HEK293 (cell line): Measurements from ENCODE around the gene LRRC49.

ENCODE experiments used
- CTCF ChIA-PET: fragments of 350-600 bp; formaldehyde crosslinking; extraction: SDS; loops from one replicate; lab custom pipeline; 2021; ENCODE audit warnings: antibody characterized with exemption; lab: Yijun Ruan, JAX
- POLR2A ChIA-PET: fragments of 300-600 bp; formaldehyde crosslinking; extraction: SDS; loops from one replicate; lab custom pipeline; 2020; ENCODE audit warnings: antibody characterized with exemption, inconsistent platforms; lab: Yijun Ruan, JAX
- H3K27ac ChIP-seq: fragments of 200-500 bp; sonication (Bioruptor generic); 2 replicates; pipeline ENCODE4 v1.5.1; 2014; ENCODE audit warnings: low read depth, low read length, control low read depth, inconsistent platforms; ENCODE audit errors: extremely low read depth
- H3K36me3 ChIP-seq, 2 experiments: fragments of 200-500 bp in 1 of 2; sonication (Bioruptor generic) in 1 of 2; 1 replicate in 1 of 2; 2 replicates in 1 of 2; pipeline ENCODE4 v1.5.1; 2014 to 2017; ENCODE audit warnings: inconsistent platforms in 2 of 2, low read length in 2 of 2; ENCODE audit not compliant: control insufficient read depth in 2 of 2, insufficient read depth in 1 of 2
- H3K4me1 ChIP-seq: fragments of 200-500 bp; sonication (Bioruptor generic); 2 replicates; pipeline ENCODE4 v1.5.1; 2014; ENCODE audit warnings: mild to moderate bottlenecking, low read length, inconsistent platforms; ENCODE audit not compliant: control insufficient read depth, insufficient read depth
- H3K4me3 ChIP-seq: 2 replicates; pipeline ENCODE4 v1.5.1; 2011; ENCODE audit warnings: low read depth, mild to moderate bottlenecking, control low read depth, low read length, moderate library complexity
- H3K9me3 ChIP-seq: fragments of 200-500 bp; sonication (Bioruptor generic); 2 replicates; pipeline ENCODE4 v1.5.1; 2014; ENCODE audit warnings: low read depth, low read length, inconsistent platforms; ENCODE audit not compliant: control insufficient read depth, insufficient read depth
- PRDM6 ChIP-seq: fragments of 450-650 bp; formaldehyde crosslinking; IDR thresholded peaks from 2 replicates; pipeline ENCODE4 v1.5.1; 2017; ENCODE audit warnings: missing biosample characterization, missing genetic modification characterization
- YY1 ChIP-seq: fragments of 450-650 bp; formaldehyde crosslinking; IDR thresholded peaks from 2 replicates; pipeline ENCODE4 v1.5.1; 2018; ENCODE audit warnings: missing biosample characterization, missing genetic modification characterization
- ZBTB1 ChIP-seq: fragments of 450-650 bp; formaldehyde crosslinking; IDR thresholded peaks from 2 replicates; pipeline ENCODE4 v1.5.1; 2016; ENCODE audit warnings: missing biosample characterization, missing genetic modification characterization
- ZBTB10 ChIP-seq: fragments of 450-650 bp; formaldehyde crosslinking; IDR thresholded peaks from 2 replicates; pipeline ENCODE4 v1.5.1; 2016; ENCODE audit warnings: missing biosample characterization, missing genetic modification characterization
- ZBTB44 ChIP-seq: fragments of 450-650 bp; IDR thresholded peaks from 2 replicates; pipeline ENCODE4 v1.5.1; 2018; ENCODE audit warnings: missing biosample characterization, mild to moderate bottlenecking, missing genetic modification characterization
- ZNF18 ChIP-seq: fragments of 450-650 bp; formaldehyde crosslinking; IDR thresholded peaks from 2 replicates; pipeline ENCODE4 v1.5.1; 2016; ENCODE audit warnings: missing biosample characterization, missing genetic modification characterization
- ZNF19 ChIP-seq: fragments of 450-650 bp; formaldehyde crosslinking; IDR thresholded peaks from 2 replicates; pipeline ENCODE4; 2016; ENCODE audit warnings: missing biosample characterization, missing genetic modification characterization, low read depth
- ZNF302 ChIP-seq: fragments of 450-650 bp; formaldehyde crosslinking; IDR thresholded peaks from 2 replicates; pipeline ENCODE4 v1.5.1; 2016; ENCODE audit warnings: missing biosample characterization, missing genetic modification characterization, low read depth
- ZNF510 ChIP-seq: fragments of 450-650 bp; formaldehyde crosslinking; IDR thresholded peaks from 2 replicates; pipeline ENCODE4 v1.5.1; 2018; ENCODE audit warnings: mild to moderate bottlenecking, missing genetic modification characterization, missing biosample characterization; ENCODE audit not compliant: insufficient replicate concordance
- ZNF664 ChIP-seq: fragments of 450-650 bp; formaldehyde crosslinking; IDR thresholded peaks from 2 replicates; pipeline ENCODE4 v1.5.1; 2016; ENCODE audit warnings: missing biosample characterization, missing genetic modification characterization
- ZNF670 ChIP-seq: fragments of 450-650 bp; formaldehyde crosslinking; IDR thresholded peaks from 2 replicates; pipeline ENCODE4 v1.5.1; 2016; ENCODE audit warnings: missing biosample characterization, missing genetic modification characterization, low read depth

The LRRC49 gene

GRCh38 chr15:71051539-71051938, 158.9 kb downstream of the LRRC49 start (continued):
- TF ChIP-seq ZNF670 (tag by site-specific recombination) (no peak), ZNF302 (tag by site-specific recombination) (no peak), ZNF19 (tag by site-specific recombination) (no peak), ZNF510 (no peak), ZBTB44 (no peak), ZBTB10 (tag by site-specific recombination) (no peak), ZNF18 (tag by site-specific recombination) (no peak)

- 0 out of 2 replicates have a peak, but pooled peaks have one; percentile 14 for TF ChIP-seq ZNF664
- TF ChIP-seq YY1 (tag by site-specific recombination), result no peak
- POLR2A ChIA-PET, result interaction anchor here (0.6 kb wide), 1 partner anchor 113 kb away, joined by 5 read pairs; no protein-coding TSS in a partner anchor
Observed at GRCh38 chr15:71052356-71052755, 159.7 kb downstream of the LRRC49 start.

GRCh38 chr15:71054286-71054952, 161.8 kb downstream of the LRRC49 start:
- Histone ChIP-seq H3K4me1 (0 out of 2 replicates have a peak, but pooled peaks cover 6% of the 10 kb centered on the region), H3K9me3 (no peaks in the 10 kb centered on the region), H3K36me3 (peaks cover 0 to 3% of the 10 kb centered on the region in 2 experiments; a peak in 1 of 3 replicates), H3K27ac (no peak overlapping the region), H3K4me3 (no peak overlapping the region)
- POLR2A ChIA-PET, result no interaction called here
- CTCF ChIA-PET, result no interaction called here
- TF ChIP-seq ZBTB1 (tag by site-specific recombination), result no peak
- TF ChIP-seq PRDM6 (tag by site-specific recombination), result 0 out of 2 replicates have a peak, but pooled peaks have one; percentile 12

More at GRCh38 chr15:71052356-71052755, 159.7 kb downstream of the LRRC49 start:
- H3K9me3 ChIP-seq, result no peaks in the 10 kb centered on the region
- CTCF ChIA-PET, result interaction anchor here (1.0 kb wide), 1 partner anchor 40 kb away, joined by 3 read pairs; no protein-coding TSS in a partner anchor
- H3K27ac ChIP-seq, result no peak overlapping the region
- 0 out of 2 replicates have a peak, but pooled peaks cover 6% of the 10 kb centered on the region for H3K4me1 ChIP-seq
- H3K4me3 ChIP-seq, result no peak overlapping the region
- H3K36me3 ChIP-seq, result peaks cover 0 to 3% of the 10 kb centered on the region in 2 experiments; a peak in 1 of 3 replicates
